Measurements from ENCODE around the gene SHC4.

DNA sequence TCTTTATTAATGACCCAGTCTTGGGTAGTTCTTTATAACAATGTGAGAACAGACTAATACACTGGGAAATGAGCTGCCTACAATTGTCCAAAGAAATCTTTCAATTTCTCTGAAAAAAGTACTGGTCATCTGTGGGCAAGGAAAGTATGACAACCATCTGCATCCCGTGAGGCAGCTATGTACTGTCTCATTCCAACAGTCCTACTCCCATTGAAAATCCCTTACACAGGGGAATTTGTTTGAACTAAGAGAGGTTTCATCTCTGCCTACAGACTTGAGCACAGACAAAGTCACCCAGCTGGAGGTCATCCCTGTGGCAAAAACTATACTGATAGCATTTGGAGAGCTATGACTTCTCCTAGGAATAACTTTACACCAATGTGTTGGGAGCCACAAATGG, 27.1 kb downstream of the SHC4 start:
- TF ChIP-seq, protein P1, sequence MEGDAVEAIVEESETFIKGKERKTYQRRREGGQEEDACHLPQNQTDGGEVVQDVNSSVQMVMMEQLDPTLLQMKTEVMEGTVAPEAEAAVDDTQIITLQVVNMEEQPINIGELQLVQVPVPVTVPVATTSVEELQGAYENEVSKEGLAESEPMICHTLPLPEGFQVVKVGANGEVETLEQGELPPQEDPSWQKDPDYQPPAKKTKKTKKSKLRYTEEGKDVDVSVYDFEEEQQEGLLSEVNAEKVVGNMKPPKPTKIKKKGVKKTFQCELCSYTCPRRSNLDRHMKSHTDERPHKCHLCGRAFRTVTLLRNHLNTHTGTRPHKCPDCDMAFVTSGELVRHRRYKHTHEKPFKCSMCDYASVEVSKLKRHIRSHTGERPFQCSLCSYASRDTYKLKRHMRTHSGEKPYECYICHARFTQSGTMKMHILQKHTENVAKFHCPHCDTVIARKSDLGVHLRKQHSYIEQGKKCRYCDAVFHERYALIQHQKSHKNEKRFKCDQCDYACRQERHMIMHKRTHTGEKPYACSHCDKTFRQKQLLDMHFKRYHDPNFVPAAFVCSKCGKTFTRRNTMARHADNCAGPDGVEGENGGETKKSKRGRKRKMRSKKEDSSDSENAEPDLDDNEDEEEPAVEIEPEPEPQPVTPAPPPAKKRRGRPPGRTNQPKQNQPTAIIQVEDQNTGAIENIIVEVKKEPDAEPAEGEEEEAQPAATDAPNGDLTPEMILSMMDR (IDR thresholded peaks at IDR 0.05), result no peak
- TF ChIP-seq EP300 (IDR thresholded peaks at IDR 0.05) (no peak), POLR2A (IDR thresholded peaks at IDR 0.05) (no peak)
